GM12801 (cell line): Measurements from ENCODE around the gene PAPPA2.

ENCODE experiments used
- TF ChIP-seq, protein P1 (sequence below): IDR thresholded peaks from one replicate; pipeline ENCODE4 v1.5.1; 2011; ENCODE audit warnings: control low read depth; ENCODE audit not compliant: insufficient read length; ENCODE audit errors: extremely low read depth

PAPPA2 gene

DNA sequence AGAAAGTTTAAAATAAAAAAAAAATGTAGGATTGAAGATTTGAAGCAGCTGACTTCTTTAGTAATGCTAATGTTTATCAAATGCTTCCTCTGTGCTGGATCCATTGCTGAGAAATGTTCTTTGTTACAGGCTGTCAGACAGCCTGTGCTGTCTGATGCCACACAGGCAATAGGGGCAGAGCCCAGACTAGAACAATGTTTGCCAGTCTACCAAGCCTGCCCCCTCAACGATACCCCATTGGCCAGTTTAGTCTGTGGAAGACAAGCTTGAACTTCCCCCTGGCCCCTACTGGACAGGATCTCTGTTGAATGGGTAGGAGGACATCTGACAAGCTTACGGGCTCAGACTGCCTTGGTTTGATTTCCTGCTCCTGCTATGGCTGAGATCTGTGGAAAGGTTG lies 79.4 kb downstream of the PAPPA2 start:
- TF ChIP-seq, protein P1, sequence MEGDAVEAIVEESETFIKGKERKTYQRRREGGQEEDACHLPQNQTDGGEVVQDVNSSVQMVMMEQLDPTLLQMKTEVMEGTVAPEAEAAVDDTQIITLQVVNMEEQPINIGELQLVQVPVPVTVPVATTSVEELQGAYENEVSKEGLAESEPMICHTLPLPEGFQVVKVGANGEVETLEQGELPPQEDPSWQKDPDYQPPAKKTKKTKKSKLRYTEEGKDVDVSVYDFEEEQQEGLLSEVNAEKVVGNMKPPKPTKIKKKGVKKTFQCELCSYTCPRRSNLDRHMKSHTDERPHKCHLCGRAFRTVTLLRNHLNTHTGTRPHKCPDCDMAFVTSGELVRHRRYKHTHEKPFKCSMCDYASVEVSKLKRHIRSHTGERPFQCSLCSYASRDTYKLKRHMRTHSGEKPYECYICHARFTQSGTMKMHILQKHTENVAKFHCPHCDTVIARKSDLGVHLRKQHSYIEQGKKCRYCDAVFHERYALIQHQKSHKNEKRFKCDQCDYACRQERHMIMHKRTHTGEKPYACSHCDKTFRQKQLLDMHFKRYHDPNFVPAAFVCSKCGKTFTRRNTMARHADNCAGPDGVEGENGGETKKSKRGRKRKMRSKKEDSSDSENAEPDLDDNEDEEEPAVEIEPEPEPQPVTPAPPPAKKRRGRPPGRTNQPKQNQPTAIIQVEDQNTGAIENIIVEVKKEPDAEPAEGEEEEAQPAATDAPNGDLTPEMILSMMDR, result no peak

DNA sequence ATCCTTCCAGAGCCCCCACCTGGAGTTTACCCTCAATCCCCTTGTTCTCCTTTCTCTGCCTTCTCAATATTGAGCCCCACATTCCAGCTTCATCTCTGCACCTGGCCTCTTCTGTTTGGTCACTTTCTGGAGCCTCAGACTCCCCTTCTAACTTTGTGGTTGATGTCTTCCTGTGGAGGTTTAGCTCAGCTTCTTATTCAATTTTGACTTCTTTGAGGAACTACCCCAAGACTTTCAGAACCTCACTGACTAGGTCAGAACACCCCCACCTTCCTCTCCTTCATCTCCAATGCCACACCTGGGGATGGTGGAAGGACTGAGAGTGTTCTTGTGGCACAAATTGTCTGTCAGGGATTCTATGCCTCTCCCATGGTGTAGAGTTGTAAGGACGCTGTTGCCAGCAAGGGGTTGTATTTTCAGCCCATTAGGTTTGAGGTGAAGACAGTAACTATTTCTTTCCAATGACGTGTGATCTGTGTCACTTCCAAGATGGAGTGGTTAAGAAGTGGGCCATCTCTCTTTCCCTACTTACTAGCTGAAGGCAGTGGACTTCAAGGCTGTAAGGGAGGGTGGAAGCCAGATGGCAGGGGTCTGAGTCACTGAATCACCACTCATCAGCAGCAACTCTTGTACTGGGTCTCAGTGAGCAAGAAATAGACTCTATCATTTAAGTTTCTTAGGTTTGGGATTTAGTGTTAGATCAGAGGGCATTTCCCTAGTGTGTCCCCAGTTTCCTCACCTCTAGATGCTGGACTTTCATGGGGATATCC lies 80.6 kb downstream of the PAPPA2 start:
- TF ChIP-seq, protein P1, result no peak

DNA sequence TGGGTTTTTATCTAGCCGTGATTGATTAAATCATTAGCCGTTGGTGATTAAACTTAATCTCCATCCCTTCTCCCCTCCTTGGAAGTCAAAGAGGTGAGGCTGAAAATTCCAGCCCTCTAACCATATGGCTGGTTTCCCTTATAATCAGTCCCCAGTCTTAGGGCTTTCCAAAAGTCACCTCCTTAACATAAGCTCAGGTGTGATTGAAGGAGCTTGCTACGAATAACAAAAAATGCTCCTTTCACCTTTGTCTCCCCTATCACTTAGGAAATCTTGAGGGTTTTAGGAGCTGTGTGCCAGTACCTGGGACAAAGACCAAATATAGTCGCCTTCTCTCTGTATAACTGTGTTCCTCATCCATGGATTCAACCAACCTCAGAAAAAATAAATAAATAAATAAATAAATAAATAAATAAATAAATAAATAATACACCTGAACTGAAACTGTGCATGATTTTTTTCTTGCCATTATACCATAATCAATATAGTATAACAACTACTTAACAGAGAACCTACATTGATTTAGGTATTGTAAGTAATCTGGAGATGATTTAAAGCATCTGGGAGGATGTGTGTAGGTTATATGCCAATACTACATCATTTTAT lies 82.2 kb downstream of the PAPPA2 start:
- TF ChIP-seq, protein P1, result no peak

DNA sequence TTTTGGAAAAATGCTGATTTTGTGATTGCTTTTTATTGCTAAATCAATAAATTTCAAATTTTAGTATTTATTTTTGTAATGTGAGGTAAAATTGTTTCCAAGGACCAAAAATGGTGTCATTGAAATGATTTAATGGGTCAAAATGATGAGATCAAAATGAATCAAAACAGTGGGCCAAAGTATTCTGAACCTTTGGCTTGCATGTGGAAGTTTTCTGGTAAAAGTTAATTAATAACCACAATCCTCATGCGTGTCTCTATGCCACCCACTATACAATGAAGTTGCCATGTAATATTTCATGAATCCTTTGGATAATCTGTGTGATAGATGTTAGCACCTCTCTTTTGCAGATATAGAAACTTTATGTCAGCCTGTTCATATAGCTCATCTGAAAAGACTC lies 83.8 kb downstream of the PAPPA2 start:
- TF ChIP-seq, protein P1, result no peak

DNA sequence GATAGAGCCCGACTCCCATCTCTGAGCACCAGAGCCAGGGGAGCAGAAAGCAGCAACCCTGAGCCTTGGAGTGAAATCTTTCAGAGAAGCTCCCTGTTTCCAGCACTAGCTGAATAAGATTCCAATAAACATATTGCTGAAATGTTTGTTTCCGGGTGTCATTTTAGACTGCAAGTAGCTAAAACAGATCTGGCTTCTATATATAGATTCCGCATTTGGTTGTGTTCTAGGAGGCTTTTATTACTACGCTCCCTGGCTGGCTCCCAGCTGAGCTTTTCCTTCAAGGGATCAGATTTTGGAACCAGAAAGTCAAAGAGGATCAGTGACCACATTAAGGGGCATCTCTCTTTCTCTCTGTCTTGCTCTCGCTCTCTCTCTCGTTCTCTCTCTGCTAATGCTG lies 88.2 kb downstream of the PAPPA2 start:
- TF ChIP-seq, protein P1, result no peak

DNA sequence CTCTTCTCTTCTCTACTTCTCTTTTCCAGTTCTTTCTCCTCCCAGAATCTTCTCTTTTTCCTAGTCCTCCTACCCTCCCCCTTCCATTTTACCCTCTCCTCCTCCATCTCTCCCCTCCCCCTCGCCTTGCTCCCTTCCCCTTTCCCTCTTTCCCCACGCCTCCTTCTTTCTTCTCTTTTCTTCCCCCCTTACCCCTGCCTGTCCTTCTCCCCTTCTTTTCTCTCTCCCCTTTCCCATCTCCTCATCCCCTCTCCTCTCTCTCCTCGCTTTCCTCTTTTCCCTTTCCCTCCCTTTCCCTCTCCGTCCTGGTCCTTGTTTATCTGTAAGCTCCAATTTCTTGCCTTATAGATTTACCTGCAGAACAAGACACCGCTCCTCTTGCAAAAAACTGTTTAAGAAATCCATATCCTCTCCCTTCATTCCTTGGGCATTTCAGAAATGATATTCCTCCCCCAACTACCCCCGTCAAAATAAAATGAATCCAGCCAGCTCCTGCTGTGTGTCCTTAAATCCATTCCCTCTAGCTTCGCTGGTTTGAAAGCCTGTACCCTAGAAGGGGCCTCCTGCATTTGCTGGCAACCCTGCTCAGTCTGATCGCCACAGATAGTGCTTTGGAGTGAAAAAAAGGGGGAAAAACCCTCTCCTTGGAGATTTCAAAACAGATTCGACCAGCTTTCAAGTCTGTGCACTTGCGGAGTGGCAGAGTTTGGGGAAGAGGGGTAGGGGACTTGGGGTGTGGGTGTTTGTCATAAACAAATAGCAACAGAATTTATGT lies 89.4 kb downstream of the PAPPA2 start:
- TF ChIP-seq, protein P1, result no peak

DNA sequence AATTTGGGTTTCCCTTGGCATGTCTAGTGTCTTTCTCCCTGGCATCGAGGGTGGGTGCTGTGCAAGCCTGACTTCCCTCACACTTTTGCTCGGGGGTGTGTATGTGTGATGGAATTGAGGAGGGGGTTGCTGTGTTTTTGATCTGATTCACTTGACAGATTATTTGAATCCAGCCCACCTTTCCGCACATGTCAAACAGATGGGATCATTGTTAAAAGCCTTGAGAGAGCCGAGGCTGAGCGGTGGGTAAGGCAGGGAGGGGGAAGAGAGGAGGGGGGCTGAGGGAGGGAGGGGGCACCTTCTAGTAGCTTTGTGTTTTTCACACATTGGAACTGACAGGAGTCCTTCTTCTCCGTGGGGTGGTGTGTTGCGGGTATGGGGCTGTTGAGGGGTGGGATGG lies 90.0 kb downstream of the PAPPA2 start:
- TF ChIP-seq, protein P1, result no peak
